Activated naive CD4-positive, alpha-beta T cell treated with anti-CD3 and anti-CD28 coated beads, Interleukin-2, amount 50 U/mL, for 72 hours (primary cell): ENCODE data around the gene CD109. TPM values are rescaled to one million over a fixed set of nuclear protein-coding genes. Genes with fewer than 3 reads are reported as not detected.
"Not testable (repeated sequence)": the region's sequence is repeated elsewhere in the genome, so short reads cannot be mapped to it uniquely, and the experiment has no call there.

Experiments
- ATAC-seq, 2 donors: fragments of 150-1000 bp; cut with Tn5 transposase; 2 replicates each; pipeline ENCODE4 v1.10.0; 2021; ENCODE audit warnings: mild to moderate bottlenecking in 2 of 2, moderate library complexity in 2 of 2
- DNase-seq, 2 donors: peaks; one replicate each; pipeline ENCODE4 v3.0.0; 2021 to 2022; ENCODE audit warnings: low spot score in 2 of 2
- H3K27ac Mint-ChIP-seq, 2 donors: one replicate each; pipeline ENCODE4 v1.8.0; 2022; ENCODE audit warnings: mild to moderate bottlenecking in 2 of 2, mixed read lengths in 2 of 2
- H3K36me3 Mint-ChIP-seq, 2 donors: one replicate each; pipeline ENCODE4 v1.8.0; 2022; ENCODE audit warnings: mixed read lengths in 2 of 2
- H3K9me3 Mint-ChIP-seq, 2 donors: one replicate each; pipeline ENCODE4 v1.8.0; 2022; ENCODE audit warnings: mixed read lengths in 2 of 2
- total RNA-seq, 2 donors: library from RNA; stranded (reverse); gene quantifications; one replicate each; pipeline ENCODE4 v1.2.3, GENCODE V29; 2022

Gene CD109
- total RNA-seq, 2 donors from 2014 or later, result 15.4 to 30.3 TPM

DNA sequence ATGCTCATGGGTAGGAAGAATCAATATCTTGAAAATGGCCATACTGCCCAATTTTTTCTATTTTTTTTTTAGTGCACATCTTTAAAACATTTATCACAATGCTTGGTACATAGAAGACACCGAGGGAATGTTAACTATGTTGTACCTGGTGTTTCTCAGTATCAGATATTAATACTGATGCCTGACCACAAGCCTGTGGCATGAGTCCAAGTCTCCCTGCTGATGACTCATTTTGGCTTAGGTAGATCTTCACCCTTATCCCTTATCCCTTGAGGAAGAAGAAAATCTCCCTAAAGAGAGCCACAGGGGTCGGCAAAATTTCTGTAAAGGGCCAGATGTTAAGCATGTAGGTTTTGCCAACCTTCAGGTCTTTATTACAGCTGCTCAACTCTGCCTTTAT is 14.5 kb downstream of the CD109 start:
- Mint-ChIP-seq H3K27ac (no peak overlapping the region), H3K36me3 (peaks cover 0 to 26% of the 10 kb centered on the region in 2 donors), H3K9me3 (no peaks in the 10 kb centered on the region)
- no peak for DNase-seq
- ATAC-seq, result no peak

DNA sequence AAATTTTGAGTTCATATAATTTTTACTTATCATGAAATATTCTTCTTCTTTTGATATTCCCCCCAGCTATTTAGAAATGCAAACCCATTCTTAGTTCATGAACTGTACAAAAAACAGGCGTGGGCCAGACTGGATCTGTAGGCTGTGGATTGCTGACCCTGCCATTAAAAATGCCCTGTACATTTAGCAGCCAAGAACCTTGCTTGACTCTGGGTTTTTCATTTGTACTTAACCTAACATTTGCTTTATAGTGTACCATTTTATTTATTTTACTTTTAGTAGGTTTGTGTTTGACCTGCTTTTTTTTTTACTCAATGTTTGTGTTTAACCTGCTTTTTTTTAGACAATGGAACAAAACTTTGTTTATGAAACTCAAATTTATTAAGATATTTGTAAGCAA is 14.9 kb downstream of the CD109 start:
- Mint-ChIP-seq H3K27ac (no peak overlapping the region), H3K36me3 (peaks cover 2 to 27% of the 10 kb centered on the region in 2 donors), H3K9me3 (no peaks in the 10 kb centered on the region)
- ATAC-seq, result no peak
- DNase-seq, result no peak

DNA sequence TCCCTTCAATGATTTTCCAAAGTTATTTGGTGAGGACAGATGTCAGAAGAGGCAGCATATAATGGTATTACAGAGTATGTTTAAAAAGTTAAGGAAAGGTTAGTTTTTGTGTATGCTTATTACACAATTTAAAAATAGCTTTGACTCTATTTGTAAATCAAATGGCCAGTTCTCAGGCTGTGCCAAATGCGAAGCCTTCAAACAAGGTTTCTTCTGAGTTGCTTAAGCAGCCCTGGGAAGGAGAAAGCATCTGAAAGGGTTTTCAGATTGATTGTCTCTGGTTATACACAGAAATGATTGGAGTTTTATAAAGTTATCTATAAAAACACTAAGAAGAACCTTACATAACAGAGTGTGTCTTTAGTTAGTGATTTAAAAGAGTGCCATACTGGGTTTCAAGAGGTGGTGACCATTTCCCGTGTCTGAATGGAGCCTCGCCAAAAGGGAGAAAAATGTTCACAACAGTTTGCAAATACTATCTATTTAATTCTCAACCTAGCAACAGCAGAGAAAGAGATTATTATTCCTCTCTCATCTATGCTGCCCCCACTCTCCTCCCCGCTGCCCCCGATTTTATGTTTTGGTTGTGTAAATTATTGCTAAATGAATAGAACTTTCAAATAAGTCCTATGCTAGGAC is 16.7 kb downstream of the CD109 start:
- ATAC-seq, result no peak
- H3K27ac Mint-ChIP-seq, result no peak overlapping the region
- H3K36me3 Mint-ChIP-seq, result peaks cover 4 to 38% of the 10 kb centered on the region in 2 donors

DNA sequence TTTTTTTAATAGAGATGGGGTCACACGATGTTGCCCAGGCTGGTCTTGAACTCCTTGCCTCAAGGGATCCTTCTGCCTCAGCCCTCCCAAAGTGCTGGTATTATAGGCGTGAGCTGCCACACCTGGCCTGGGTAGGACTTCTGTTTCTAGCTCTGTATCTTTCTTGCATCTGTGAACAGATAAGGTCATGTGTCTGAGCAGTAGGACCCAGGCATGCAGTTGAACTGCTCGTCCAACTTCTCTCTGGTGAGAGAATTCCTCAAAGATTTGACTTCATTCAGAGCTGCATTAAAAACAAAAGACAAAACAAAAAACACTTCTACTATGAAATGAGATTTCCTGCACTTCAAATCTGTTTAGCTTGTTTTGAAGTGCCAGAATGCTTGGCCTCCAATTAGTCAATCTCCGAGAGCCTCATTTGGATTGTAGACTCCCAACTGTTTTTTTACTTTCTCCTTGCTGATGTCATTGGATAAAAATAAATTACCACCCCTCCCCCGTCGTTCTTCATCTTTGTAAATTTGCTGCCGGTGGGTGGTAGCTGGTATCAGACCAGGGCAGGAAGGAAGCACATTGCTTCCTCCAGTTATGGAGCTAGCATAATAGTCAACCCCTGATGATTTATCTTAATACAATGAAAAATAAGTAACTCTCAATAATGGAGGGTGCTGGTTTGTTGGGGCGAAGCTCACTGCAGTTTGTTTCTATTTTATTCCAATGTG is 17.6 kb downstream of the CD109 start:
- DNase-seq (no peak), ATAC-seq (peak in 1 of 2 donors; percentile 16)
- Mint-ChIP-seq H3K9me3 (no peaks in the 10 kb centered on the region), H3K36me3 (peaks cover 4 to 44% of the 10 kb centered on the region in 2 donors), H3K27ac (peak overlapping the region in 1 of 2 donors; percentile 56)

More for the DNA sequence above, 16.7 kb downstream of the CD109 start:
- no peak for DNase-seq
- H3K9me3 Mint-ChIP-seq, result no peaks in the 10 kb centered on the region

DNA sequence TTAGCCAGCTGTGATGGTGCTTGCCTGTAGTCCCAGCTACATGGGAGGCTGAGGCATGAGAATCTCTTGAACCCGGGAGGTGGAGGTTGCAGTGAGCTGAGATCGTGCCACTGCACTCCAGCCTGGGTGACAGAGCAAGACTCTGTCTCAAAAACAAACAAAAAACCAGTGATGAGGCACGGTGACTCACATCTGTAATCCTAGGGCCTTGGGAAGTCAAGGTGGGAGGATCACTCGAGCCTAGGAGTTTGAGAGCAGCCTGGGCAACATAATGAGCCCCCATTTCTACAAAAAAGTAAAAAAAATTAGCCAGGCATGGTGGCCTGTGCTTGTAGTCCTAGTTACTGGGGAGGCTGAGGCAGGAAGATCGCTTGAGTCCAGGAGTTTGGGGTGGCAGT is 19.1 kb downstream of the CD109 start:
- peaks cover 4 to 42% of the 10 kb centered on the region in 2 donors for H3K36me3 Mint-ChIP-seq
- not testable (repeated sequence) for H3K27ac Mint-ChIP-seq, H3K9me3 Mint-ChIP-seq, DNase-seq
- peak; percentile 31 to 36 for ATAC-seq

DNA sequence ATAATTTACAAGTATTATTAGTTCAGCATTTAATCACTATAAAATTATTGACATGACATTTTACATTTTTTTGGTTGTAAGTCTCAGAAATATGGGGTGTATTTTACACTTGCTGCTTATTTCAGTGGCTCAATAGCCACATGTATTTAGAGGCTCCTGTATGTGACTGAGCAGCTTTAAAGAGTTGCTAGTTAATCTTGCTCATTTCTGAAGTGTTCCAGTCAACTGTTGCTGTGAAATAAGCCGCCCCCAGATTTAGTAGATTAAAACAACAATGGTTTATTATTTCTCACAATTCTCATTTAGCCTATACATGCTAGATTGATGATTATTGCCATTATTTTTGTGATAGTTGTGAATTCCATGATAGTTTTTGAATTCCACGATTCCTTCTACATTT is 23.0 kb downstream of the CD109 start:
- peaks cover 4 to 46% of the 10 kb centered on the region in 2 donors for H3K36me3 Mint-ChIP-seq
- DNase-seq (no peak), ATAC-seq (peak in 1 of 2 donors; percentile 56)
- H3K27ac Mint-ChIP-seq, result no peak overlapping the region
- H3K9me3 Mint-ChIP-seq, result no peaks in the 10 kb centered on the region

DNA sequence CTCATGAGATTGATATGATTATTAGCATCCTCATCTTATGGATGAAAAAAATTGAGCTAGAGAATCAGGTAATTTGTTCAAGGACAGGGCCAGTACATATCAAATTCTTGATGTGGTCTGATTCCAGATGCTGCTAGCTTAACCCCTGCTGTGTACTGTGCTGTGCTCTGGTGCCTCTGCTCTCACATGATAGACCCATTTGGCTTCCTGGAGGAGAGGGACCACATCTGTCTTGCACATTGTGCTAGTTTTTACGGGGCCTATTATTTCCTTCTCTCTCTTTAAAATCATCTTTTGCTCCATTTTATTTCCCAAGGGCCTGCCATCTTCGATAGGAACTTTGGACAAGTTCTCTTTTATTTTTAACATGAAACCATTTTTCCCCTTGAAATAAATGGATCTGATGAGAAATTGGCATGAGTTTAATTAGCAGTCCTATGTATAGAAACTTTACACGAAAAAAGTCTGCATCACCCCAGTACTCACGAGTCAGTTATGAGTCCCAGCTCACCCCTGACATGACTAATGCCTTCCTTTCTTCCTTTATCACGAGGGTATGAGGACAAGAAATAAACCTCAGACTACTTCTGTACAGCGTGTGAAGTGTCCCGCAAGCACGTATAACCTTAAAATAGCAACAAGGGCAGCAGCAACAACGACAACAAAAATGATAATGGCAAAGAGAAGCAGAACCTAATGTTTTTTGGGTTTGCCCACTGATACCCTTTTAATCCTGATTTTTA is 26.5 kb downstream of the CD109 start:
- Mint-ChIP-seq H3K27ac (peak overlapping the region; percentile 79 to 94), H3K9me3 (no peaks in the 10 kb centered on the region), H3K36me3 (peaks cover 0 to 38% of the 10 kb centered on the region in 2 donors)
- ATAC-seq (peak; percentile 98 to 100), DNase-seq (peak in 1 of 2 donors; percentile 34)

DNA sequence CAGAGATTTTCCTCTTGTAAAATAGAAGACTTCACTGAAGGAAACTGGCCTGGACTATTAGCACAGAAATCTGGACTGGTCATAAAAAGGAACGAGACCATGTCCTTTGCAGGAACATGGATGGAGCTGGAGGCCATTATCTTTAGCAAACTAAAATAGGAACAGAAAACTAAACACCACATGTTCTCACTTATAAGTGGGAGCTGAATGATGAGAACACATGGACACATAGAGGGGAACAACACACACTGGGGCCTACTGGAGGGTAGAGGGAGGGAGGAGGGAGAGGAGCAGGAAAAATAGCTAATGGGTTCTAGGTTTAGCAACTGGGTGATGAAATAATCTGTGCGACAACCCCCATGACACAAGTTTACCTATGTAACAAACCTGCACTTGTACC is 27.5 kb downstream of the CD109 start:
- peaks cover 0 to 36% of the 10 kb centered on the region in 2 donors for H3K36me3 Mint-ChIP-seq
- not testable (repeated sequence) for ATAC-seq

DNA sequence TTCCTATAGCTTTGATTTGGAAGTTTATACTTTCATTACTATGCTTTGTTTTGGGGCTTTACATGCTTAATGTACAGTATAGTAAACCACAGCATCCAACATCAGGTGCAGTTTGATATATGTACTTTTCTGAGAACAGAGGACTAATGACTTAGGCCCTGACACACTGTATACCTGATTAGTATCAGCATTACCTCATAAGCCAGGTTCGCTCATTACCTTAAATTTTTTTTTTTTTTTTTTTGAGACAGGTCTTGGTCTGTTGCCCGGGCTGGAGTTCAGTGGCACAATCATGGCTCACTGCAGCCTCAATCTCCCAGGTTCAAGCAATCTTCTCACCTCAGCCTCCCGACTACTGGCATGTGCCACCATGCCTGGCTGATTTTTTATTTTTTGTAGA is 28.4 kb downstream of the CD109 start:
- Mint-ChIP-seq H3K9me3 (no peaks in the 10 kb centered on the region), H3K27ac (peak overlapping the region in 1 of 2 donors; percentile 81), H3K36me3 (peaks cover 0 to 36% of the 10 kb centered on the region in 2 donors)
- DNase-seq, result no peak
- ATAC-seq, result no peak

More for the DNA sequence above, 27.5 kb downstream of the CD109 start:
- H3K27ac Mint-ChIP-seq, result peak overlapping the region; percentile 79 to 94
- not testable (repeated sequence) for DNase-seq, H3K9me3 Mint-ChIP-seq

DNA sequence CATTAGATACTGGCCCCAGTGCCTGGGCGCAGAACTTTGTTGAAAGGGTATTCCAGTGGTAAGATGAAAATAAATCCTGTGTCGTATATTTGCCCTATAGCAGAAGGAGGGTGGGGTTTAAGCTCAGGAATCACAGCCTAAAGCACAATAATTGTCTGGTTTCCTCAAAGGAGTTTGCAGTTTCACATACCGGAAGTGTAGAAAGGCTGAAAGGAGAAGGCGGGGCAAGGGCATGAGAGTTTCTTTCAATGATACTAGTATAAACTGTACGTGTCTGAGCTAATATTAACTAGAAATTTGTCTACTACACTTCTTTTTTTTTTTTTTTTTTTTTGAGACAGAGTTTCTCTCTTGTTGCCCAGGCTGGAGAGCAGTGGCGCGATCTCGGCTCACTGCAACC is 29.2 kb downstream of the CD109 start:
- H3K36me3 Mint-ChIP-seq, result peaks cover 0 to 32% of the 10 kb centered on the region in 2 donors
- not testable (repeated sequence) for ATAC-seq, H3K9me3 Mint-ChIP-seq, H3K27ac Mint-ChIP-seq, DNase-seq

DNA sequence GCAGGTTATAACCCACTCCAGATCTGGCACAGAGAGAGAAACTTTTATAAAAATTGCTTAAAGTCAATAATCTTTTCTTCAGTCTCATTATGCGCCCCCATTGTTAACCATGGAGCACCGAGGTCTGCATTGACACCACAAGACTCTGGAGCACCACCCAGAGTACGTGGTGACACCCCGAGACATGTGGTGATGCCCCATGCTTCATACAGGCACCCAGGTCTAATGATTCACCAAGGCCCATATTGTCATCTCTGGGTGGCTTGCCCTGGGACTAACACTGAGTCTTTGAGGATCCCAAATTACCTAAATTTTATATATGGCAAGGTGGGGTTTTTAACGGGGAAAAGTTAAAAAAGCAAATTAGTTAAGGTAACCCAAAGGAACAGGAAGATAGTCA is 31.1 kb downstream of the CD109 start:
- H3K36me3 Mint-ChIP-seq, result peaks cover 5 to 26% of the 10 kb centered on the region in 2 donors
- DNase-seq (no peak), ATAC-seq (peak in 1 of 2 donors; percentile 42)
- peak overlapping the region; percentile 56 to 73 for H3K27ac Mint-ChIP-seq
- H3K9me3 Mint-ChIP-seq, result no peaks in the 10 kb centered on the region

DNA sequence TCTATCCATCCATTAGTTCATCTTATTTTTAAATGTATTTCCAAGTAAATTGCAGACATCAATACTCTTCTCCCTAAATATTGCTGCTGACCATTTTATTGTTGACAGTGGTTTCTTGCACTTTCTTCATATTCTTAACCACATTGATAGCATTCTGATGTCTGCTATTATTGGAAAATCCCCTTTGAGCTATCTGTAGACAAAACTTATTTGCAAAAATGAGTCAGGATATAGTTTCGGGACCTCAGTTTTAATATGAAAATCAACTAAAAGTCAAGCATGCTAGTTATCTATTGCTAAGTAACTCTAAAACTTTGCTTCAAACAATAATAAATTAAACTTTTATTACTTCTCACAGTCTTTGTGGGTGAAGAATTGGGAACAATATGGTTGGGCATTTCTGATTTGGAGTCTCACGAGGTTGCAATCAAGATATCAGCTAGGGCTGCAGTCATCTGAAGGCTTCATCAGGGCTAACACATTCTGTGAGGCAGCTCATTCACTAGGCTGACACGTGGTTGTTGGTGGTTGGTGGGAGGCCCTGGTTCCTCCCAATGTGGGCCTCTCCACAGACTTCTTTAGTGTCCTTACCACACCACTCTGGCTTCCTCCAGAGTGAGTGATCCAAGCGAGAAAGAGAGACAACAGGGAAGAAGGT is 32.7 kb downstream of the CD109 start:
- H3K9me3 Mint-ChIP-seq, result no peaks in the 10 kb centered on the region
- DNase-seq (peak in 1 of 2 donors; percentile 51), ATAC-seq (peak; percentile 71 to 90)

DNA sequence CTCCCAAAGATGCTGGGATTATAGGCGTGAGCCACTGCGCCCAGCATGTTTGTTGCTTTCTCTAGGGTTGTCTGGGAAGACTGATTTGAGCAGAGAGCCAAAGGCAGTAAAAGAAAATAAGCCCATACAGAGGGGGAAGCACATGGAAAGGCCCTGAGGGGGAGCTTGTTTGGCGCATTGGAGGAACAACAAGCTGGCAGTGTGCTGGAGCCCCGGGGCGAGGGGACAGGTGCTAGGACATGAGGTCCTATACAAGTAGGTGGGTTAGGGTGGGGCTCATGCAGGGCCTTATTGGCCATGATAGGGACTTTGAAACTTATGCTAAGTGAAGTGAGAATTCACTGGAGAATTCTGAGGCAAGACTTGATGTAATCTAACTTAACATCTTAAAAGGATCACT is 35.3 kb downstream of the CD109 start:
- ATAC-seq, result no peak
- Mint-ChIP-seq H3K27ac (no peak overlapping the region), H3K36me3 (peaks cover 21 to 26% of the 10 kb centered on the region in 2 donors), H3K9me3 (no peaks in the 10 kb centered on the region)
- DNase-seq, result no peak

More for the DNA sequence above, 32.7 kb downstream of the CD109 start:
- peak overlapping the region; percentile 68 to 75 for H3K27ac Mint-ChIP-seq
- peaks cover 14 to 25% of the 10 kb centered on the region in 2 donors for H3K36me3 Mint-ChIP-seq

DNA sequence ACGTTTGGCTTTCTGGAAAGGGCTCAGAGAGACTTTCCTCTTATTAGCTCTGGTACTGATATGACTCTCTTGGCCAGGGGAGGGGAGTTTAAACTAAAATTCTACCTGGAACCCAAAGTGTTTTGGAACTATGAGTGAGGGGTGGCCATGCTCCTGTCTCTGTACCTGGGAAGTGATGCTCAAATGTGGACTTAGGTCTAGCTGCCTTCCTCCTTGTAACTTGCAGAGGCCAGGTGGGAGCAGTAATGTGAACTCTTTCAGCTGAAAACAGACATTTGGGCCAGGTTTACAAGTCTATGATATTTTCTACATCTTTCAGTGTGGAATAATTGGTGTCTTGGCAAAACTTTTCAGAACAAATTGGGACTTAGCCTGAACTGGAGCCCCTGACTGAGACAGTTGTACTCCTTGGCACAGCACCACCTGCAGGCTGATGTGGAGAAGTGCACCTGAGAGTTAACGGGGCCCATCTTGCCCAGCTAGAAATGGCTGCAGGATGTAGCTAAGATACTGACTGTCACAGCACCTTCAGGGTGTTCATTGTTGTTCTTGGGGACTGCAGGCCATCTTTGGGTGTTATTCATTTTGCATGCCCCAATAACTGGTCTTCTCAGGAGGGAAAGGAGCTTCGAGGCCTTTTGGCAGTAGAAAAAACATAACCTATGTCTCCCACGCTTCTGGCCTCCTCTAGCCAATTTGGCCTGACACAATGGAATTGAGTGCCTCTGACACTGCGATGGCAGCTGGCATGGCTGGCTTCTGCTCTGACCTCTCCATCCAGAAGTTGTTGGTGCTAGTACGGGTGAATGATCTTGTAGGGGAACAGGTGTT is 37.1 kb downstream of the CD109 start:
- H3K27ac Mint-ChIP-seq, result no peak overlapping the region
- DNase-seq (peak; percentile 62 to 79), ATAC-seq (peak; percentile 53 to 73)
- H3K9me3 Mint-ChIP-seq, result no peaks in the 10 kb centered on the region
- H3K36me3 Mint-ChIP-seq, result peaks cover 11 to 21% of the 10 kb centered on the region in 2 donors

DNA sequence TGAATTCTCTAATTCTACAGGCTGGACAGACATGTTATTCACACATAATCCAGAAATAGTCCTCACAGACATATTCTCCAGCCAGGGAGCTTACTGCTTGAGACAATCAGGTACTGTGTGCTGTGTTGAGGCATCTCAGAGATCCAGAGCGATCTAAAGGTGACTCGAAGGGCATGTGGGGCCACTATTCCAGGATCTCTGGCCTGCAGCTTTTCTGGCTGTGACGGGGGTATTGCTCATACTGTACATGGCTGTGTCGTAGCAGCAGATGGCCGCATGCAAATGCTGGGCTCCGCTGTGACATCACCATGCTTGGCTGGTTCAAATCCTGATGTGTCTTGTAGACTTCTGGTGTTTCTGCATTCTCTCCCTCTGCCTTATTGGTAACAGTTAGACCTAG is 37.8 kb downstream of the CD109 start:
- Mint-ChIP-seq H3K27ac (no peak overlapping the region), H3K9me3 (no peaks in the 10 kb centered on the region), H3K36me3 (peaks cover 11 to 21% of the 10 kb centered on the region in 2 donors)
- no peak for ATAC-seq
- no peak for DNase-seq
